Adrenal gland (tissue), 5 donors: Measurements from ENCODE around the gene CTDSPL.

Source experiments
- POLR2A ChIP-seq, 2 donors: fragments of 450-650 bp; IDR thresholded peaks; one replicate each; pipeline ENCODE4 v1.6.1; 2017; ENCODE audit warnings: antibody characterized with exemption in 2 of 2, mild to moderate bottlenecking in 2 of 2, moderate library complexity in 1 of 2
- TF ChIP-seq, protein P1 (sequence below), 6 experiments: fragments of 450-650 bp in 4 of 6; fragments of 200-600 bp in 2 of 6; sonication (generic) in 1 of 6; IDR thresholded peaks; 1 replicate in 5 of 6; 2 replicates in 1 of 6; pipeline versions ENCODE4 v1.5.1 to v1.8.0; 2016 to 2021; ENCODE audit warnings: antibody characterized with exemption in 6 of 6, mild to moderate bottlenecking in 2 of 6, moderate library complexity in 1 of 6
- donor health status: DM: no; HTN: no; CAD: no.

DNA sequence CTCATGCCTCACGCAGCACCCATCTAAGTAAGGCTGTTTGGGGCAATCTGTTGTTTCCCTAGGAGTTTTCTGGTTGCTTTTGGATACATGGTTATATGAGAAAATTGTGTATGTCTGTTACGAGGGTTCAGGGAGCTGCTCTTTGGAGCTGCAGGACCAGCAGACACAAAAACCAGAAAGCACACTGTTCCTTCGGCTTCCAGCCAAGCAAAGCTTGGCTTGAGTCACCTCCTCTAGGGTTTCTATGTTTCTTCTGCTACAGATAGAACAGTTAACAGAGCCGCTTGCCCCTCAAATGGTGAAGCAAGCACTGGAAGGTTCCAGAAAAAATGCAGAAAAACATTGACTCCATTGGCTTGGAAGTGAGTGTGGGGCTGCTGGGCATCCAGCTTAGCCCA, 49.2 kb upstream of the CTDSPL start:
- TF ChIP-seq POLR2A (IDR thresholded peaks at IDR 0.05), result no peak
- TF ChIP-seq, protein P1, sequence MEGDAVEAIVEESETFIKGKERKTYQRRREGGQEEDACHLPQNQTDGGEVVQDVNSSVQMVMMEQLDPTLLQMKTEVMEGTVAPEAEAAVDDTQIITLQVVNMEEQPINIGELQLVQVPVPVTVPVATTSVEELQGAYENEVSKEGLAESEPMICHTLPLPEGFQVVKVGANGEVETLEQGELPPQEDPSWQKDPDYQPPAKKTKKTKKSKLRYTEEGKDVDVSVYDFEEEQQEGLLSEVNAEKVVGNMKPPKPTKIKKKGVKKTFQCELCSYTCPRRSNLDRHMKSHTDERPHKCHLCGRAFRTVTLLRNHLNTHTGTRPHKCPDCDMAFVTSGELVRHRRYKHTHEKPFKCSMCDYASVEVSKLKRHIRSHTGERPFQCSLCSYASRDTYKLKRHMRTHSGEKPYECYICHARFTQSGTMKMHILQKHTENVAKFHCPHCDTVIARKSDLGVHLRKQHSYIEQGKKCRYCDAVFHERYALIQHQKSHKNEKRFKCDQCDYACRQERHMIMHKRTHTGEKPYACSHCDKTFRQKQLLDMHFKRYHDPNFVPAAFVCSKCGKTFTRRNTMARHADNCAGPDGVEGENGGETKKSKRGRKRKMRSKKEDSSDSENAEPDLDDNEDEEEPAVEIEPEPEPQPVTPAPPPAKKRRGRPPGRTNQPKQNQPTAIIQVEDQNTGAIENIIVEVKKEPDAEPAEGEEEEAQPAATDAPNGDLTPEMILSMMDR (IDR thresholded peaks at IDR 0.05), result no peak
